Naive thymus-derived CD8-positive, alpha-beta T cell (primary cell): ENCODE measurements around the gene LRRC8D. TPM values are rescaled to one million over a fixed set of nuclear protein-coding genes. Genes with fewer than 3 reads are reported as not detected.

Source experiments
- ATAC-seq, 2 donors: fragments of 150-1000 bp; cut with Tn5 transposase in 1 of 2; sonication (Bioruptor Pico), chemical (Tn5 transposase) in 1 of 2; 1 replicate in 1 of 2; 2 replicates in 1 of 2; pipeline ENCODE4 v1.10.0; 2021; ENCODE audit warnings: mild to moderate bottlenecking in 2 of 2, moderate library complexity in 2 of 2
- POLR2A ChIA-PET: fragments of 350-600 bp; sonication (Branson Sonifier 250); formaldehyde crosslinking; loops from one replicate; lab custom pipeline; 2021; ENCODE audit warnings: antibody characterized with exemption; lab: Charles Lee
- DNase-seq, 10 donors: peaks; one replicate each; pipeline versions ENCODE4 v3.0.0 to v3.0.0-alpha.2; 2020 to 2022
- H3K27ac Mint-ChIP-seq, 10 donors: one replicate each; pipeline ENCODE4 v1.8.0; 2020 to 2022; ENCODE audit warnings: mild to moderate bottlenecking in 10 of 10, mixed read lengths in 10 of 10, moderate library complexity in 4 of 10, inconsistent platforms in 1 of 10
- H3K27me3 Mint-ChIP-seq, 5 donors: one replicate each; pipeline ENCODE4 v1.8.0; 2021 to 2022; ENCODE audit warnings: mixed read lengths in 5 of 5
- H3K36me3 Mint-ChIP-seq, 3 donors: one replicate each; pipeline ENCODE4 v1.8.0; 2020 to 2022; ENCODE audit warnings: mixed read lengths in 3 of 3, mild to moderate bottlenecking in 2 of 3, inconsistent platforms in 1 of 3
- H3K4me1 Mint-ChIP-seq, 4 donors: one replicate each; pipeline ENCODE4 v1.8.0; 2021 to 2022; ENCODE audit warnings: mixed read lengths in 4 of 4
- H3K4me3 Mint-ChIP-seq, 10 donors: one replicate each; pipeline ENCODE4 v1.8.0; 2020 to 2022; ENCODE audit warnings: mild to moderate bottlenecking in 10 of 10, mixed read lengths in 10 of 10, moderate library complexity in 6 of 10, inconsistent platforms in 1 of 10
- H3K9me3 Mint-ChIP-seq, 9 donors: one replicate each; pipeline ENCODE4 v1.8.0; 2020 to 2022; ENCODE audit warnings: mixed read lengths in 9 of 9, mild to moderate bottlenecking in 3 of 9, inconsistent platforms in 1 of 9, moderate library complexity in 1 of 9
- polyA plus RNA-seq, 3 donors: library from polyadenylated mRNA; unstranded; fragments of 300-500 nt; fragmentation: Illumina TruSeq; gene quantifications; one replicate each; pipeline ENCODE4 v1.2.3, GENCODE V29; 2021
- total RNA-seq, 8 experiments: library from RNA in 2 of 8; stranded (reverse) in 2 of 8; gene quantifications; one replicate each; pipeline ENCODE4 v1.2.3 and lab custom pipeline; 2021 to 2026

Gene LRRC8D
- total and polyA plus RNA-seq, 5 experiments from 2014 or later, result 37.1 to 60.0 (median 42.3) TPM

GRCh38 chr1:89942825-89943658, 122.2 kb downstream of the LRRC8D start:
- Mint-ChIP-seq H3K27me3 (no peaks in the 10 kb centered on the region), H3K4me3 (no peak overlapping the region), H3K27ac (peak overlapping the region in 2 of 10 donors; percentile 30 to 41), H3K4me1 (peaks cover 0 to 4% (median 0%) of the 10 kb centered on the region in 4 donors), H3K9me3 (peaks cover 0 to 2% (median 0%) of the 10 kb centered on the region in 9 donors), H3K36me3 (peaks cover 0 to 2% (median 0%) of the 10 kb centered on the region in 3 donors)
- POLR2A ChIA-PET, result no interaction called here
- ATAC-seq (no peak), DNase-seq (no peak)

DNA sequence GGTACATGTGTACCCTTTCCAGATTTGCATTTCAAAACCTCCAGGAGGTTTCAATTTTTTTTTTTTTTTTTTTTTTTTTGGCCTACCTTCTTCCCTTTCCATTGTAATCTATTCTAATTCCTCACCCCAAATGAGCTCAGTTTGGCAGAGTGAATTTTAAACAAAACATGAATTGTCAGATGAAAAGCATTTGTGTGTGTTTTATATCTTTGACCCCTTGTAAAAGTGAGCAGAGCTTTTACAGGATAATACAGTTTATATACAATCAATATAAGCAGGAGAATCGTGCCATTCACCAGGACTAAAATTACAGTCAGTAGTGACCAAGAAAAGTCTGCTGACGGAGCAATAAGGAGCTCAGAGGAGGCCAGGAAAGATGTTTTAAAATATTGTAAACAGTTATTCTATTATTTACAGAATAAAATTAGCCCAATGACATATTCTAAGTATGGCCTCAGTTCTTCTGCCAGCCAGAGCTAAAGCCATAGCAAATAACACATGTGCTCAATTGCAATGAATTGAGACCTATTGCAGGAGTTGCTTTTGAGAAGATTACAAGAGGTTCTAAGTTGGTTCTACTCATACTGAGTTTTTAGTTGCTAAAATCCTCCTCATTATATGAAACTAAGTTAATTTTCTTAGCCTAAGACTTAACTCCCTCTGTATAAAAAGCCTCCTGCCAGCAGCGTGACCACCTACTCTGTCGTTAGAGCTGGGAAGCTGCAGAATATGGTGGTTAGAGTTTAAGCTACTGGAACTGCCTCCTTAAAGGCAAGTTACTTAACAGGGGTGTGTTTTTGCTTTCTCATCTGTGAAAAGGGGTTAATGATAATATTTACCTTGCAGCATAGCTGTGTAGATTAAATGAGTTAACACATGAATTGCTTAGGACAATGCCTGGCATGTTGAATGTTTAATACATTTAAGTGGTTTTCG, 123.3 kb downstream of the LRRC8D start:
- H3K4me3 Mint-ChIP-seq, result no peak overlapping the region
- POLR2A ChIA-PET, result no interaction called here

GRCh38 chr1:89945852-89946476, 125.1 kb downstream of the LRRC8D start:
- H3K36me3 Mint-ChIP-seq, result no peaks in the 10 kb centered on the region
- DNase-seq (no peak), ATAC-seq (no peak)
- no peak overlapping the region for H3K27ac Mint-ChIP-seq
- POLR2A ChIA-PET, result interaction anchor here (0.6 kb wide), 1 partner anchor 103 kb away, joined by 3 read pairs; no protein-coding TSS in a partner anchor
- no peaks in the 10 kb centered on the region for H3K27me3 Mint-ChIP-seq
- H3K9me3 Mint-ChIP-seq, result peaks cover 0 to 2% (median 0%) of the 10 kb centered on the region in 9 donors
- H3K4me3 Mint-ChIP-seq, result no peak overlapping the region
- H3K4me1 Mint-ChIP-seq, result peaks cover 0 to 2% (median 0%) of the 10 kb centered on the region in 4 donors

More for the DNA sequence above, 123.3 kb downstream of the LRRC8D start:
- Mint-ChIP-seq H3K27me3 (no peaks in the 10 kb centered on the region), H3K36me3 (no peaks in the 10 kb centered on the region), H3K4me1 (peaks cover 0 to 4% (median 0%) of the 10 kb centered on the region in 4 donors), H3K27ac (no peak overlapping the region), H3K9me3 (peaks cover 0 to 2% (median 0%) of the 10 kb centered on the region in 9 donors)
- DNase-seq, result no peak
- ATAC-seq, result no peak

DNA sequence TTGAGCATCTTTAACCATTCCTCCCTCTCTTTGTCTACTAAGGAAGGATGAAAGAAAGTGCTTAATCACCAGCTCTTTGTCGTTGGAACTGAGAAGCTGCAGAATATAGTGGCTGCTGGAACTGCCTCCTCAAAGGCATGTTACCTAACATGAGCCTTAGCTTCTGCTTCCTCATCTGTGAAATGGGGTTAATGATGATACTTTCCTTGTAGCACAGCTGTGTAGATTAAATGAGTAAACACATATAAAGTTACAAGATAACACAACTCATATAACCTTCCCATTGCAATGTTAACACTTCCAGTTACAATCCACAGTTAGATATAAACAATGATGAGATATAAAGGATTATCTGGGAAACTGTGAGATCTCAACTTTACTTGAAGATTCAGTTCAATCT, 125.7 kb downstream of the LRRC8D start:
- Mint-ChIP-seq H3K36me3 (no peaks in the 10 kb centered on the region), H3K27ac (no peak overlapping the region), H3K27me3 (no peaks in the 10 kb centered on the region), H3K4me3 (no peak overlapping the region), H3K4me1 (peaks cover 0 to 2% (median 0%) of the 10 kb centered on the region in 4 donors), H3K9me3 (peaks cover 0 to 2% (median 0%) of the 10 kb centered on the region in 9 donors)
- DNase-seq, result no peak
- ATAC-seq, result no peak
- POLR2A ChIA-PET, result interaction anchor here (0.6 kb wide), 1 partner anchor 103 kb away, joined by 3 read pairs; no protein-coding TSS in a partner anchor

DNA sequence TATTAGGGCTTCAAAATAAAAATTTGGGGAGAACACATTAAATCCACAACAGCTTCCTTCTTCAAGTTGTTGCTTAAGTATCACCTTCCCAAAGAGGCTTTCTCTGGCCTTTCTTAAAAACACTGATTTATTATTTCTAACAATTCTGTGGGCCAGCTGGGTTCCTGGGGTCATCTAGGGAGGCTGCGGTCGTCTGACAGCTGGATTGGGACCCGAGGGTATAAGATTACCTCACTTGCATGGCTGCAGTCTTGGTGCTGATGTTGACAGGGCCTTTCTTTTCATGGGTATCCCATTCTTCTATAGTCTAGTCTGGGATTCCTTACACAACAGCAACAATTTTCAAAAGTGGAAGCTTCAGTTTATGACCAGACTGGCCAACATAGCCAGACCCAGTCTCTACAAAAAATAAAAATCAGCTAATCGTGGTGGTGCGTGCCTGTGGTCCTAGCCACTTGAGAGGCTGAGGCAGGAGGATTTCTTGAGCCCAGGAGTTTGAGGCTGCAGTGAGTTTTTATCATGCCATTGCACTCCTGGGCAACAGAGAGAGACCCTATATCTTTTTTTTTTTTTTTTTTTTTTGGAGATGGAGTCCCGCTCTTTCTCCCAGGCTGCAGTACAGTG, 128.0 kb downstream of the LRRC8D start:
- POLR2A ChIA-PET, result interaction anchor here (0.7 kb wide), 1 partner anchor 113 kb away, joined by 5 read pairs; no protein-coding TSS in a partner anchor
- Mint-ChIP-seq H3K4me1 (peaks cover 1 to 6% (median 2%) of the 10 kb centered on the region in 4 donors), H3K36me3 (no peaks in the 10 kb centered on the region), H3K27ac (no peak overlapping the region), H3K27me3 (no peaks in the 10 kb centered on the region), H3K4me3 (no peak overlapping the region), H3K9me3 (peaks cover 0 to 2% (median 0%) of the 10 kb centered on the region in 9 donors)
- DNase-seq, result no peak
- no peak for ATAC-seq

GRCh38 chr1:89949991-89950624, 129.3 kb downstream of the LRRC8D start:
- H3K9me3 Mint-ChIP-seq, result peaks cover 0 to 2% (median 0%) of the 10 kb centered on the region in 9 donors
- POLR2A ChIA-PET, result no interaction called here
- H3K27ac Mint-ChIP-seq, result no peak overlapping the region
- ATAC-seq (no peak), DNase-seq (no peak)
- peaks cover 2 to 9% (median 5%) of the 10 kb centered on the region in 4 donors for H3K4me1 Mint-ChIP-seq
- H3K27me3 Mint-ChIP-seq, result no peaks in the 10 kb centered on the region
- H3K36me3 Mint-ChIP-seq, result no peaks in the 10 kb centered on the region
- H3K4me3 Mint-ChIP-seq, result no peak overlapping the region

- no peaks in the 10 kb centered on the region for H3K27me3 Mint-ChIP-seq
- DNase-seq (no peak), ATAC-seq (no peak)
- peaks cover 4 to 10% (median 6%) of the 10 kb centered on the region in 4 donors for H3K4me1 Mint-ChIP-seq
- no peak overlapping the region for H3K4me3 Mint-ChIP-seq
- POLR2A ChIA-PET, result no interaction called here
- peaks cover 0 to 2% (median 0%) of the 10 kb centered on the region in 9 donors for H3K9me3 Mint-ChIP-seq
- H3K36me3 Mint-ChIP-seq, result no peaks in the 10 kb centered on the region
- no peak overlapping the region for H3K27ac Mint-ChIP-seq
These were observed 129.9 kb downstream of the LRRC8D start for GRCh38 chr1:89950703-89951102.

GRCh38 chr1:89951766-89952604, 131.2 kb downstream of the LRRC8D start:
- Mint-ChIP-seq H3K27me3 (no peaks in the 10 kb centered on the region), H3K27ac (no peak overlapping the region), H3K9me3 (peaks cover 0 to 2% (median 0%) of the 10 kb centered on the region in 9 donors), H3K4me3 (no peak overlapping the region), H3K36me3 (no peaks in the 10 kb centered on the region), H3K4me1 (peaks cover 6 to 17% (median 11%) of the 10 kb centered on the region in 4 donors)
- DNase-seq (no peak), ATAC-seq (no peak)
- POLR2A ChIA-PET, result no interaction called here

GRCh38 chr1:89952605-89953130, 131.8 kb downstream of the LRRC8D start:
- Mint-ChIP-seq H3K9me3 (peaks cover 0 to 2% (median 0%) of the 10 kb centered on the region in 9 donors), H3K27me3 (no peaks in the 10 kb centered on the region), H3K4me3 (no peak overlapping the region), H3K4me1 (peaks cover 9 to 24% (median 17%) of the 10 kb centered on the region in 4 donors), H3K36me3 (no peaks in the 10 kb centered on the region), H3K27ac (no peak overlapping the region)
- DNase-seq (no peak), ATAC-seq (no peak)
- POLR2A ChIA-PET, result no interaction called here

DNA sequence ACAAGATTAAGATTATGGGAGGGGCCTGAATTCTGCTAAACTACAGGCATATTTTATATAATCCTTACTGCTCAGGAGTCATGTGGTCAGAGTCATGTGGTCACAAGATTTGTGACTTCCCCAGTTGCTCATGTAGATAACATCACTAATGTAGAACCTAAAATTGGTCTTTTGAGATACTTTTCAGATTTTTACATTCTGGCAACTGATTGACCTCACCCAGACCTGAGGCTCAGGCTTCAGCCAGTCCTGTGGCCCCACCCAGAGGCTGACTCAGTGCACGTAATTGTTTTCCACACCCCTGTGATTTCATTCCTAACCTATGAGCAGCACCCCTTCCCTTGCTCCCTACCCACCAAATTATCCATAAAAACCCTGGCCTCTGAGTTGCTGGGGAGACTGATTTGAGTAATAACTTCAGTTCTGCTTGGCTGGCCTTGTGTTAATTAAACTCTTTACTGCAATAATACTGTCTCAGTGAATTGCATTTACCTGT, 132.3 kb downstream of the LRRC8D start:
- H3K4me3 Mint-ChIP-seq, result no peak overlapping the region
- ATAC-seq (peak; percentile 32 to 46), DNase-seq (peak in 2 of 10 donors; percentile 5 to 13)
- no peaks in the 10 kb centered on the region for H3K36me3 Mint-ChIP-seq
- peaks cover 12 to 29% (median 21%) of the 10 kb centered on the region in 4 donors for H3K4me1 Mint-ChIP-seq
- H3K9me3 Mint-ChIP-seq, result no peaks in the 10 kb centered on the region
- POLR2A ChIA-PET, result no interaction called here
- peak overlapping the region in 2 of 10 donors; percentile 8 to 31 for H3K27ac Mint-ChIP-seq
- no peaks in the 10 kb centered on the region for H3K27me3 Mint-ChIP-seq
